NCI-H146 treated with DMSO at 0.1 percent for 48 hours (cell line): ENCODE results near the gene FBN3.
"Not testable (repeated sequence)": the region's sequence is repeated elsewhere in the genome, so short reads cannot be mapped to it uniquely, and the experiment has no call there.

ENCODE experiments used
- DNase-seq: peaks from one replicate; lab custom pipeline; 2025; ENCODE audit not compliant: unreplicated experiment; lab: John Stamatoyannopoulos, UW

The FBN3 gene

GRCh38 chr19:8120636-8121480, 28.5 kb downstream of the FBN3 start:
- no peak for DNase-seq

- no peak for DNase-seq
Measured at GRCh38 chr19:8117991-8118390, 31.4 kb downstream of the FBN3 start.

GRCh38 chr19:8116437-8117293, 32.7 kb downstream of the FBN3 start:
- DNase-seq = no peak

- DNase-seq = no peak
Measured at GRCh38 chr19:8115805-8116396, 33.5 kb downstream of the FBN3 start.

GRCh38 chr19:8113017-8113416, 36.4 kb downstream of the FBN3 start:
- DNase-seq = no peak

- DNase-seq = no peak
Measured at GRCh38 chr19:8111376-8111775, 38.0 kb downstream of the FBN3 start.

- DNase-seq = no peak
Measured at GRCh38 chr19:8110931-8111330, 38.5 kb downstream of the FBN3 start.

- no peak for DNase-seq
Measured at GRCh38 chr19:8109890-8110662, 39.3 kb downstream of the FBN3 start.

- no peak for DNase-seq
Measured at GRCh38 chr19:8109455-8109854, 39.9 kb downstream of the FBN3 start.

GRCh38 chr19:8108560-8109445, 40.6 kb downstream of the FBN3 start:
- DNase-seq = no peak

- no peak for DNase-seq
Measured at GRCh38 chr19:8107301-8107903, 42.0 kb downstream of the FBN3 start.

GRCh38 chr19:8105471-8105870, 43.9 kb downstream of the FBN3 start:
- no peak for DNase-seq

GRCh38 chr19:8101910-8102309, 47.5 kb downstream of the FBN3 start:
- DNase-seq = not testable (repeated sequence)

- no peak for DNase-seq
Measured at GRCh38 chr19:8101311-8101710, 48.1 kb downstream of the FBN3 start.

- DNase-seq = no peak
Measured at GRCh38 chr19:8097681-8098567, 51.5 kb downstream of the FBN3 start.

GRCh38 chr19:8097198-8097597, 52.2 kb downstream of the FBN3 start:
- no peak for DNase-seq

- no peak for DNase-seq
Measured at GRCh38 chr19:8096071-8096470, 53.3 kb downstream of the FBN3 start.

GRCh38 chr19:8095354-8095886, 54.0 kb downstream of the FBN3 start:
- no peak for DNase-seq
